ENCODE results near the gene FASTK.

Gene FASTK

GRCh38 chr7:151107882-151108281 is 27.3 kb upstream of the FASTK start:
- no peak for TF ChIP-seq CTCF (conservative IDR thresholded peaks at IDR 0.05; ENCODE audit: low read length)
- DNase-seq (ENCODE audit: low read depth), result no peak
- H3K4me3 ChIP-seq (ENCODE audit: low read length), result no peak overlapping the region

- H3K4me3 ChIP-seq (ENCODE audit: low read length), result no peak overlapping the region
- DNase-seq (ENCODE audit: low read depth), result peak; percentile 87
- no peak for TF ChIP-seq CTCF (conservative IDR thresholded peaks at IDR 0.05; ENCODE audit: low read length)
These were observed 24.0 kb upstream of the FASTK start for GRCh38 chr7:151104411-151105235.

- no peak for DNase-seq (ENCODE audit: low read depth)
- no peak overlapping the region for H3K4me3 ChIP-seq (ENCODE audit: low read length)
- no peak for TF ChIP-seq CTCF (conservative IDR thresholded peaks at IDR 0.05; ENCODE audit: low read length)
These were observed 23.4 kb upstream of the FASTK start for GRCh38 chr7:151103973-151104372.

GRCh38 chr7:151102991-151103390 is 22.4 kb upstream of the FASTK start:
- DNase-seq (ENCODE audit: low read depth), result no peak
- H3K4me3 ChIP-seq (ENCODE audit: low read length), result no peak overlapping the region
- TF ChIP-seq CTCF (conservative IDR thresholded peaks at IDR 0.05; ENCODE audit: low read length), result no peak

GRCh38 chr7:151101621-151102396 is 21.2 kb upstream of the FASTK start:
- TF ChIP-seq CTCF (conservative IDR thresholded peaks at IDR 0.05; ENCODE audit: low read length), result no peak
- no peak overlapping the region for H3K4me3 ChIP-seq (ENCODE audit: low read length)
- DNase-seq (ENCODE audit: low read depth), result no peak

- no peak overlapping the region for H3K4me3 ChIP-seq (ENCODE audit: low read length)
- no peak for TF ChIP-seq CTCF (conservative IDR thresholded peaks at IDR 0.05; ENCODE audit: low read length)
- DNase-seq (ENCODE audit: low read depth), result no peak
These were observed 20.3 kb upstream of the FASTK start for GRCh38 chr7:151100921-151101320.

Measured in AG10803 (cell line).